ENCODE results near the gene UBE2D2. TPM values are rescaled to one million over a fixed set of nuclear protein-coding genes. Genes with fewer than 3 reads are reported as not detected.

Gene UBE2D2
- total and polyA plus RNA-seq, 10 of the 15 experiments (the other 5 are each of a cell fraction or from before 2014, with no cell fraction given) = 58.6 to 245 (median 128) TPM

DNA sequence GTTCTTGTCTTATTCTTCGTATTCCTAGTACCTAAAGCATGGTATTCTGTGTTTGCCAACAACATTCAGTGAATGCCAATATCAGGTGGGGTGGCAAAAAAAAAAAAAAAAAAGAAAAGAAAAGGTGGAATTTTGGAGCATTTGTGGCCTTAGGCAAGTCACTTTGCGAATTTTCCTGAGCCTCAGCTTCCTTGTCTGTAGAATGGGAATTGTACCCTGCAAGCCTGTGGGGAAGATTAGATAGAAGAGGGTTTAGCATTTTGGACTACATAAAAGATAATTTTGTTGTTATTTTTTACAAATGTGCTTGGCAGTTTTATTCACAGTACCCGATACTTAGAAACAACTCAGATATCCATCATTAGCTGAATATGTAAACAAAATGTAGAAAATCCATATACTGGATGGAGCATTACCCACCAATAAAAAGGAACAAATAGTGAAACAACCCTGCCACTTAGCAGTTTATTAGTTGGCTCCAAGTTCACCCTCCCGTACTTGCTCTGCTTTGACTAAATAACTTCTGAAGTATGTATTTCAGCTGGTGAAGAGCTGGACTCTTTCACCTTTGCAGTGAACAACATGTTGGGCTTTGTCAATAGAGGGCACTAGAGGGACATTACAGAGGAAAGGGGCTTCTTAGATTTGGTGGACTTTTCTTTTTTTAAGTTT is 13.6 kb downstream of the UBE2D2 start:
- H2AFZ ChIP-seq (ENCODE audit: control insufficient read depth, low read depth, low read length) = no peak overlapping the region
- no peaks in the 10 kb centered on the region for H3K27me3 ChIP-seq (replicated peaks in 1 of 2; ENCODE audit: control insufficient read depth in 2 of 2, insufficient read depth in 2 of 2, low read length in 1 of 2)
- peaks cover 80% of the 10 kb centered on the region for H3K79me2 ChIP-seq (ENCODE audit: control insufficient read depth, insufficient read depth, low read length)
- FAIRE-seq (peak; percentile 44), ATAC-seq (peak; percentile 78), DNase-seq (ENCODE audit: low read depth, low spot score) (no peak)
- H3K4me2 ChIP-seq (ENCODE audit: control insufficient read depth, insufficient read depth) = peak overlapping the region; percentile 54; the same call in 1 of the 2 replicates
- in situ Hi-C loops (cut with MboI) = no loop called here
- no peaks in the 10 kb centered on the region for H3K9me3 ChIP-seq (replicated peaks; ENCODE audit: control insufficient read depth, insufficient read depth, low read length)
- ChIA-PET RAD21 (ENCODE audit: unreplicated experiment) (interaction anchor here (0.6 to 3.2 kb wide), 28 partner anchors 9 to 212 kb away, joined by 3 to 29 read pairs (median 4); partner anchors contain the start of gene UBE2D2), CTCF (interaction anchor here (0.6 to 5.0 kb wide), 36 partner anchors 9 to 1860 kb away, joined by 3 to 78 read pairs (median 5); partner anchors contain the start of gene UBE2D2), SMC1A (ENCODE audit: uncharacterized antibody, unreplicated experiment) (interaction anchor here (0.7 to 7.3 kb wide), 24 partner anchors 10 to 191 kb away, joined by 3 to 69 read pairs (median 6); no protein-coding TSS in a partner anchor), POLR2A (interaction anchor here (0.5 to 3.6 kb wide), 8 partner anchors 9 to 283 kb away, joined by 3 to 26 read pairs (median 5); partner anchors contain the start of gene UBE2D2)
- peaks cover 40% of the 10 kb centered on the region for H3K4me1 ChIP-seq (ENCODE audit: control insufficient read depth, insufficient read depth, low read length)
- intact Hi-C loops (cut with micrococcal nuclease; ENCODE audit: unreplicated experiment) = loop anchor here (2.0 to 5.0 kb wide), 2 partner anchors 38 to 193 kb away; no protein-coding TSS in a partner anchor
- 73% methylated on average over 4 of the region's 4 CpGs for whole genome bisulfite sequencing (ENCODE audit: insufficient coverage, insufficient replicate concordance, low lambda C conversion rate, missing lambda C conversion rate)
- H4K20me1 ChIP-seq (ENCODE audit: control insufficient read depth, insufficient read depth) = peaks cover 11% of the 10 kb centered on the region
- H3K27ac ChIP-seq (ENCODE audit: control insufficient read depth, insufficient read depth) = no peak overlapping the region
- no peak overlapping the region for H3K9ac ChIP-seq (ENCODE audit: control insufficient read depth, insufficient read depth, low read length)
- TSS peak; percentile 36 for BruUV-seq (replicated peaks)
- peaks cover 0 to 3% of the 10 kb centered on the region in 2 experiments; a peak in 1 of 4 replicates for H3K36me3 ChIP-seq (ENCODE audit: control insufficient read depth in 2 of 2, insufficient read depth in 2 of 2, low read length in 1 of 2)
- no peak overlapping the region for H3K4me3 ChIP-seq
- TF ChIP-seq HDAC6 (IDR thresholded peaks at IDR 0.05; ENCODE audit: unreplicated experiment) (no peak), ASH2L (IDR thresholded peaks at IDR 0.05; ENCODE audit: borderline replicate concordance, low read depth) (no peak), NR2F1 (conservative IDR thresholded peaks at IDR 0.05) (no peak), CBX3 (IDR thresholded peaks at IDR 0.05; ENCODE audit: borderline replicate concordance, low read depth) (no peak), RAD21 (IDR thresholded peaks at IDR 0.05; ENCODE audit: insufficient read depth, low read depth, low read length) (peak; percentile 75), ZNF217 (IDR thresholded peaks at IDR 0.05) (no peak), MYC (IDR thresholded peaks at IDR 0.05; ENCODE audit: insufficient read depth, insufficient read length, insufficient replicate concordance, low read length, severe bottlenecking) (no peak), SMAD5 (IDR thresholded peaks at IDR 0.05; ENCODE audit: low read depth) (no peak), NFIC (IDR thresholded peaks at IDR 0.05; ENCODE audit: low read depth, low read length) (no peak), TAF1 (IDR thresholded peaks at IDR 0.05; ENCODE audit: borderline replicate concordance, low read depth, low read length) (no peak), MEF2A (IDR thresholded peaks at IDR 0.05; ENCODE audit: insufficient read depth, low read depth, low read length) (no peak), IKZF2 (IDR thresholded peaks at IDR 0.05) (no peak), FOS (IDR thresholded peaks at IDR 0.05; ENCODE audit: borderline replicate concordance, extremely low read depth, insufficient read length) (no peak), MXI1 (IDR thresholded peaks at IDR 0.05; ENCODE audit: low read depth, low read length) (no peak), DPF2 (IDR thresholded peaks at IDR 0.05) (no peak), ZBED1 (IDR thresholded peaks at IDR 0.05; ENCODE audit: borderline replicate concordance) (no peak), MEF2B (IDR thresholded peaks at IDR 0.05; ENCODE audit: partially characterized antibody, poor library complexity, severe bottlenecking) (no peak)
- TF ChIP-seq, protein P1, sequence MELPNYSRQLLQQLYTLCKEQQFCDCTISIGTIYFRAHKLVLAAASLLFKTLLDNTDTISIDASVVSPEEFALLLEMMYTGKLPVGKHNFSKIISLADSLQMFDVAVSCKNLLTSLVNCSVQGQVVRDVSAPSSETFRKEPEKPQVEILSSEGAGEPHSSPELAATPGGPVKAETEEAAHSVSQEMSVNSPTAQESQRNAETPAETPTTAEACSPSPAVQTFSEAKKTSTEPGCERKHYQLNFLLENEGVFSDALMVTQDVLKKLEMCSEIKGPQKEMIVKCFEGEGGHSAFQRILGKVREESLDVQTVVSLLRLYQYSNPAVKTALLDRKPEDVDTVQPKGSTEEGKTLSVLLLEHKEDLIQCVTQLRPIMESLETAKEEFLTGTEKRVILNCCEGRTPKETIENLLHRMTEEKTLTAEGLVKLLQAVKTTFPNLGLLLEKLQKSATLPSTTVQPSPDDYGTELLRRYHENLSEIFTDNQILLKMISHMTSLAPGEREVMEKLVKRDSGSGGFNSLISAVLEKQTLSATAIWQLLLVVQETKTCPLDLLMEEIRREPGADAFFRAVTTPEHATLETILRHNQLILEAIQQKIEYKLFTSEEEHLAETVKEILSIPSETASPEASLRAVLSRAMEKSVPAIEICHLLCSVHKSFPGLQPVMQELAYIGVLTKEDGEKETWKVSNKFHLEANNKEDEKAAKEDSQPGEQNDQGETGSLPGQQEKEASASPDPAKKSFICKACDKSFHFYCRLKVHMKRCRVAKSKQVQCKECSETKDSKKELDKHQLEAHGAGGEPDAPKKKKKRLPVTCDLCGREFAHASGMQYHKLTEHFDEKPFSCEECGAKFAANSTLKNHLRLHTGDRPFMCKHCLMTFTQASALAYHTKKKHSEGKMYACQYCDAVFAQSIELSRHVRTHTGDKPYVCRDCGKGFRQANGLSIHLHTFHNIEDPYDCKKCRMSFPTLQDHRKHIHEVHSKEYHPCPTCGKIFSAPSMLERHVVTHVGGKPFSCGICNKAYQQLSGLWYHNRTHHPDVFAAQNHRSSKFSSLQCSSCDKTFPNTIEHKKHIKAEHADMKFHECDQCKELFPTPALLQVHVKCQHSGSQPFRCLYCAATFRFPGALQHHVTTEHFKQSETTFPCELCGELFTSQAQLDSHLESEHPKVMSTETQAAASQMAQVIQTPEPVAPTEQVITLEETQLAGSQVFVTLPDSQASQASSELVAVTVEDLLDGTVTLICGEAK (IDR thresholded peaks at IDR 0.05; ENCODE audit: borderline replicate concordance) = no peak
- TF ChIP-seq, protein P2, sequence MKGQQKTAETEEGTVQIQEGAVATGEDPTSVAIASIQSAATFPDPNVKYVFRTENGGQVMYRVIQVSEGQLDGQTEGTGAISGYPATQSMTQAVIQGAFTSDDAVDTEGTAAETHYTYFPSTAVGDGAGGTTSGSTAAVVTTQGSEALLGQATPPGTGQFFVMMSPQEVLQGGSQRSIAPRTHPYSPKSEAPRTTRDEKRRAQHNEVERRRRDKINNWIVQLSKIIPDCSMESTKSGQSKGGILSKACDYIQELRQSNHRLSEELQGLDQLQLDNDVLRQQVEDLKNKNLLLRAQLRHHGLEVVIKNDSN (IDR thresholded peaks at IDR 0.05; ENCODE audit: borderline replicate concordance, extremely low read length, insufficient read depth, low read depth, low read length) = no peak
